GM12801 (cell line): Measurements from ENCODE around the gene BLOC1S3.

Experiments
- TF ChIP-seq, protein P1 (sequence below): IDR thresholded peaks from one replicate; pipeline ENCODE4 v1.5.1; 2011; ENCODE audit warnings: control low read depth; ENCODE audit not compliant: insufficient read length; ENCODE audit errors: extremely low read depth

The BLOC1S3 gene

GRCh38 chr19:45224645-45225044 lies 46.1 kb downstream of the BLOC1S3 start:
- TF ChIP-seq, protein P1, sequence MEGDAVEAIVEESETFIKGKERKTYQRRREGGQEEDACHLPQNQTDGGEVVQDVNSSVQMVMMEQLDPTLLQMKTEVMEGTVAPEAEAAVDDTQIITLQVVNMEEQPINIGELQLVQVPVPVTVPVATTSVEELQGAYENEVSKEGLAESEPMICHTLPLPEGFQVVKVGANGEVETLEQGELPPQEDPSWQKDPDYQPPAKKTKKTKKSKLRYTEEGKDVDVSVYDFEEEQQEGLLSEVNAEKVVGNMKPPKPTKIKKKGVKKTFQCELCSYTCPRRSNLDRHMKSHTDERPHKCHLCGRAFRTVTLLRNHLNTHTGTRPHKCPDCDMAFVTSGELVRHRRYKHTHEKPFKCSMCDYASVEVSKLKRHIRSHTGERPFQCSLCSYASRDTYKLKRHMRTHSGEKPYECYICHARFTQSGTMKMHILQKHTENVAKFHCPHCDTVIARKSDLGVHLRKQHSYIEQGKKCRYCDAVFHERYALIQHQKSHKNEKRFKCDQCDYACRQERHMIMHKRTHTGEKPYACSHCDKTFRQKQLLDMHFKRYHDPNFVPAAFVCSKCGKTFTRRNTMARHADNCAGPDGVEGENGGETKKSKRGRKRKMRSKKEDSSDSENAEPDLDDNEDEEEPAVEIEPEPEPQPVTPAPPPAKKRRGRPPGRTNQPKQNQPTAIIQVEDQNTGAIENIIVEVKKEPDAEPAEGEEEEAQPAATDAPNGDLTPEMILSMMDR: no peak
